Breast epithelium (tissue), 4 donors: ENCODE data around the gene MORN1. TPM values are rescaled to one million over a fixed set of nuclear protein-coding genes. Genes with fewer than 3 reads are reported as not detected.

Experiments used
- DNase-seq, 2 donors: peaks; one replicate each; pipeline ENCODE4 v3.0.0-alpha.2; 2019; ENCODE audit warnings: low spot score in 2 of 2
- H3K27ac ChIP-seq, 2 donors: fragments of 200-600 bp; sonication (generic) in 1 of 2; one replicate each; pipeline ENCODE4 v1.5.1; 2016 to 2019; ENCODE audit warnings: mild to moderate bottlenecking in 1 of 2
- H3K27me3 ChIP-seq, 2 donors: fragments of 200-600 bp; sonication (generic) in 1 of 2; one replicate each; pipeline versions ENCODE4 v1.5.1 to v1.6.0; 2017 to 2019; ENCODE audit warnings: control low read depth in 1 of 2, mild to moderate bottlenecking in 1 of 2
- H3K36me3 ChIP-seq: fragments of 200-600 bp; one replicate; pipeline ENCODE4 v1.5.1; 2019
- H3K4me1 ChIP-seq, 2 donors: fragments of 200-600 bp; sonication (generic); one replicate each; pipeline ENCODE4 v1.5.1; 2016 to 2019; ENCODE audit warnings: control low read depth in 1 of 2
- H3K4me3 ChIP-seq, 3 donors: fragments of 200-600 bp; sonication (generic); 1 replicate in 2 of 3; 2 replicates in 1 of 3; pipeline ENCODE4 v1.5.1; 2016 to 2019; ENCODE audit warnings: mild to moderate bottlenecking in 3 of 3, moderate library complexity in 2 of 3
- H3K9me3 ChIP-seq, 2 donors: fragments of 200-600 bp; sonication (generic) in 1 of 2; one replicate each; pipeline ENCODE4 v1.5.1; 2016 to 2019; ENCODE audit warnings: control low read depth in 1 of 2
- POLR2A ChIP-seq: fragments of 450-650 bp; IDR thresholded peaks from one replicate; pipeline ENCODE4 v1.6.1; 2016; ENCODE audit warnings: antibody characterized with exemption, mild to moderate bottlenecking, moderate library complexity
- POLR2AphosphoS5 ChIP-seq, 3 donors: sonication (generic); formaldehyde crosslinking; IDR thresholded peaks; one replicate each; pipeline ENCODE4 v1.6.1; 2017; ENCODE audit warnings: antibody characterized with exemption in 3 of 3
- intact Hi-C: fragments of 100-400 bp; cut with DNase I; formaldehyde crosslinking; loops from one replicate; pipeline ENCODE4 v1.15.1; 2023; ENCODE audit warnings: low total_unique reads
- total RNA-seq, 3 donors: library from RNA; depleted of rRNA; stranded (reverse); fragments of >200 nt; gene quantifications; one replicate each; pipeline ENCODE4 v1.1.0, GENCODE V29; 2016
- TF ChIP-seq, protein P1 (sequence below), 3 donors: fragments of 450-650 bp; IDR thresholded peaks; one replicate each; pipeline ENCODE4 v1.5.1; 2016 to 2017; ENCODE audit warnings: antibody characterized with exemption in 3 of 3, mild to moderate bottlenecking in 3 of 3, moderate library complexity in 3 of 3

The MORN1 gene
- total RNA-seq, 3 donors from 2014 or later = 4.0 to 18.1 (median 17.7) TPM

DNA sequence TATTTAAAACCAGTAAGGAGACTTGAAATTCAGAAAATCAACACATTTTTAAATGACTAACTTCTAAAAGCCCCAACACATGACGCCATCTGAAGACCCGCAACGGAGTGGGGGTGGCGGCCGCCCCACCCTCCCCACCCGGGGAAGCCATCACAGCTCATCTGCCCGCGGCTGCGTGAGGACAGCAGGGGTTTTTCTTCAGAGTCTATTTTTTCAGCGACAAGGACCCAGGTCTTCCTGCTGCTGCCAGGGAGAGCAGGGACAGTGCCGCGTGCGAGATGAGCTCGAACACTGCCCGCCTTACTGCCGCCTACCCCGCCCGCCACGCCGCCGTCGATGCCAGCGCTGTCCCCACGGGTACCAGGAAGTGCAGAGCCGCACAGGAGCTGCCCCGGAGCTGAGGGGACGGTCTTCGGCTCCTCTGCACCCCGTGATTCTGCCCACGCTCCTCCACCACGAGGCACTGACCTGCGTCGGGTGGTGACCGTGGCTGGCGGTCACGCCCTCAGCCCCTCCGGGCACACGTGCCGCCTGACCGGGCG, 84.2 kb downstream of the MORN1 start:
- TF ChIP-seq POLR2A (no peak), POLR2AphosphoS5 (IDR thresholded peaks at IDR 0.05) (no peak)
- TF ChIP-seq, protein P1, sequence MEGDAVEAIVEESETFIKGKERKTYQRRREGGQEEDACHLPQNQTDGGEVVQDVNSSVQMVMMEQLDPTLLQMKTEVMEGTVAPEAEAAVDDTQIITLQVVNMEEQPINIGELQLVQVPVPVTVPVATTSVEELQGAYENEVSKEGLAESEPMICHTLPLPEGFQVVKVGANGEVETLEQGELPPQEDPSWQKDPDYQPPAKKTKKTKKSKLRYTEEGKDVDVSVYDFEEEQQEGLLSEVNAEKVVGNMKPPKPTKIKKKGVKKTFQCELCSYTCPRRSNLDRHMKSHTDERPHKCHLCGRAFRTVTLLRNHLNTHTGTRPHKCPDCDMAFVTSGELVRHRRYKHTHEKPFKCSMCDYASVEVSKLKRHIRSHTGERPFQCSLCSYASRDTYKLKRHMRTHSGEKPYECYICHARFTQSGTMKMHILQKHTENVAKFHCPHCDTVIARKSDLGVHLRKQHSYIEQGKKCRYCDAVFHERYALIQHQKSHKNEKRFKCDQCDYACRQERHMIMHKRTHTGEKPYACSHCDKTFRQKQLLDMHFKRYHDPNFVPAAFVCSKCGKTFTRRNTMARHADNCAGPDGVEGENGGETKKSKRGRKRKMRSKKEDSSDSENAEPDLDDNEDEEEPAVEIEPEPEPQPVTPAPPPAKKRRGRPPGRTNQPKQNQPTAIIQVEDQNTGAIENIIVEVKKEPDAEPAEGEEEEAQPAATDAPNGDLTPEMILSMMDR (IDR thresholded peaks at IDR 0.05) = no peak
- no peaks in the 10 kb centered on the region for H3K27me3 ChIP-seq
- peaks cover 0 to 6% of the 10 kb centered on the region in 2 donors for H3K4me1 ChIP-seq
- no peak overlapping the region for H3K4me3 ChIP-seq
- no peak overlapping the region for H3K27ac ChIP-seq
- no peak for DNase-seq
- H3K9me3 ChIP-seq = no peaks in the 10 kb centered on the region
- peaks cover 12% of the 10 kb centered on the region for H3K36me3 ChIP-seq
- intact Hi-C loops = no loop called here

DNA sequence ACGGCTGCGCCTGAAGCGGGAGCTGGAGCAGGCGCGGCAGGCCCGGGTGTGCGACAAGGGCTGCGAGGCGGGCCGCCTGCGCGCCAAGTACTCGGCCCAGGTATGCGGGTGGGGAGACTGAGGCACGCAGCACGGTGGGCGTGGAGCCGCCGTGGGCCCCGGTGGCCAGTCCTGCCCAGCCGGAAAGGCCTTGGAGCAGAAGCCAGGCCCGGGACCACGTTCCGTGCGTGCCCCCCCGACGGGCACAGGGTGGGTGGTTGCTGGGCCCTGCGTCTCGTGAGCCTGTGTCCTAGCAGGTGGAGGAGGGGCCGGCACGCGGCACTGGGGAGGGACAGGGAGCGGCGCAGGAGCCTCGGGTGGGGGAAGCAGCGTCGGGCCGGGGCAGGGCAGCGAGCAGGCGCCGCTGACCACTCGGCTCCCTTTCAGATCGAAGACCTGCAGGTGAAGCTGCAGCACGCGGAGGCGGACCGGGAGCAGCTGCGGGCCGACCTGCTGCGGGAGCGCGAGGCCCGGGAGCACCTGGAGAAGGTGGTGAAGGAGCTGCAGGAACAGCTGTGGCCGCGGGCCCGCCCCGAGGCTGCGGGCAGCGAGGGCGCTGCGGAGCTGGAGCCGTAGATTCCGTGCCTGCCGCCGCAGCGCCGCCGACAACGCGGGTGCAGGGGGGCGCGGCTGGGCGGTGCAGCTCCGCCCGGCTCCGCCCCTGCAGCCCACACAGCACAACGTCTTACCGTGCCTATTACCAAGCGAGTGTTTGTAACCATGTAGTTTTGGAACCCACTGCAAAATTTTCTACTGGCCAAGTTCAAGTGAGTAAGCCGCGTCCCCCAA, 85.0 kb downstream of the MORN1 start:
- Histone ChIP-seq H3K4me1 (peaks cover 0 to under 1% of the 10 kb centered on the region in 2 donors), H3K36me3 (peaks cover 12% of the 10 kb centered on the region), H3K27ac (no peak overlapping the region), H3K9me3 (no peaks in the 10 kb centered on the region), H3K4me3 (no peak overlapping the region), H3K27me3 (no peaks in the 10 kb centered on the region)
- TF ChIP-seq, protein P1 (IDR thresholded peaks at IDR 0.05) = no peak
- no peak for TF ChIP-seq POLR2AphosphoS5 (IDR thresholded peaks at IDR 0.05)
- no peak for TF ChIP-seq POLR2A
- intact Hi-C loops = no loop called here
- DNase-seq = no peak

DNA sequence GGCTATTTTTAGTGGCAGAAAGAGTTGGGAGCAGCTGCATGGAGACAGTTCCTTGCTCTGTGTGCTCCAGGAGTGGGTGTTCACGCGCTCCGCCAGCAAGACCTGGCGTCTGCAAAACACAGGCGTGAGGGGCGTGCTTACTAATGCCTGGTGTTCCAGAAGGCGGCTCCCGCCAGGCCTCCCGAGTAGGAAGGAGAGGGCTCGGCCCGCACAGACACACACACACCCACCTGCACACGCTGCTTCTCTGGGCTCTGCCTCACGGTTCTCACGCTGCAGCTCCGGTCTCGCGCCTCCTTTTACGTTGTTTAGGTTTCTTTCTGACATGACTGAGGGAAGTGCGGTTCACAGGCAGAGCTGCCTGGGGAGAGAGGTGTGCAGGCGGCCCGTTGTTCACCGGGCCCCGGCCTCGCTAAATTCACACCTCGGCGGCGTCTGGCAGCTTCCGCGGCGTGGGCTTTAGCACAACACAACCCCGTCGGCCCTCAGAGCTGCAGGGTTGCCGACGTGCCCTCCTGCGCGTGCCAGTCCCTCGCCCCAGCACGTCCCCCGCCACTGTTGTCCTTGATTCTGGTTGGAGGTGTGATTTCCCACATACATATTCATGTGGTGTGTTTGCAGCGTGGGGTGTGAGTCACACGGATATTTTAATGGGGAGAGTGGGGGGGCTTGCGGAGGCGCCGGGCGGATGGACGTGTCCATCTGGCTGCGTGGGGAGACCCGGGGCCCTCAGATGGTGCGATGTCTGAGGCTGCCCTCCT, 86.3 kb downstream of the MORN1 start:
- peaks cover 12% of the 10 kb centered on the region for H3K36me3 ChIP-seq
- H3K27ac ChIP-seq = peak overlapping the region in 1 of 2 donors; percentile 55

DNA sequence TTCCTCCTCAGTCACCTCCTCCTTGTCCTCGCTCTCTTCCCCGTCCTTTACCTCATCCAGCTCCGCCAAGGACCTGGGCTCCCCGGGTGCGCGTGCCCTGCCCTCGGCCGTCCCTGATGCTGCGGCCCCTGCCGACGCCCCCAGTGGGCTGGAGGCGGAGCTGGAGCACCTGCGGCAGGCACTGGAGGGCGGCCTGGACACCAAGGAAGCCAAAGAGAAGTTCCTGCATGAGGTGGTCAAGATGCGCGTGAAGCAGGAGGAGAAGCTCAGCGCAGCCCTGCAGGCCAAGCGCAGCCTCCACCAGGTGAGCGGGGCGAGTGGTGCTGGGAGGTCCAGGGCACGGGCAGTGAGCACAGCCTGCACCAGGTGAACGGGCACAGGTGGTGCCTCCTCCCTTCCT, 87.1 kb downstream of the MORN1 start:
- peak overlapping the region; percentile 25 to 55 for H3K27ac ChIP-seq

More for the DNA sequence above, 86.3 kb downstream of the MORN1 start:
- Histone ChIP-seq H3K27me3 (no peaks in the 10 kb centered on the region), H3K4me1 (peaks cover 0 to under 1% of the 10 kb centered on the region in 2 donors), H3K9me3 (no peaks in the 10 kb centered on the region), H3K4me3 (no peak overlapping the region)
- intact Hi-C loops = no loop called here
- TF ChIP-seq, protein P1 (IDR thresholded peaks at IDR 0.05) = no peak
- TF ChIP-seq POLR2AphosphoS5 (IDR thresholded peaks at IDR 0.05) (no peak), POLR2A (no peak)
- no peak for DNase-seq

More for the DNA sequence above, 87.1 kb downstream of the MORN1 start:
- Histone ChIP-seq H3K4me3 (no peak overlapping the region), H3K4me1 (peaks cover 6 to 8% of the 10 kb centered on the region in 2 donors), H3K9me3 (no peaks in the 10 kb centered on the region), H3K27me3 (no peaks in the 10 kb centered on the region), H3K36me3 (peaks cover 12% of the 10 kb centered on the region)
- DNase-seq = no peak
- TF ChIP-seq POLR2A (no peak), POLR2AphosphoS5 (IDR thresholded peaks at IDR 0.05) (no peak)
- TF ChIP-seq, protein P1 (IDR thresholded peaks at IDR 0.05) = no peak
- intact Hi-C loops = no loop called here
